LHCN-M2 (cell line): ENCODE data around the gene CARD11. TPM values are rescaled to one million over a fixed set of nuclear protein-coding genes. Genes with fewer than 3 reads are reported as not detected.
"Not testable (repeated sequence)": the region's sequence is repeated elsewhere in the genome, so short reads cannot be mapped to it uniquely, and the experiment has no call there.

ENCODE experiments used
- DNase-seq: peaks from one replicate; pipeline ENCODE4 v3.0.0-alpha.2; 2012; ENCODE audit warnings: low read depth
- total RNA-seq: library from RNA; depleted of rRNA; stranded (reverse); fragments of >200 nt; gene quantifications from 2 replicates; pipeline ENCODE4 v1.2.3, GENCODE V29; 2014

The CARD11 gene
- total RNA-seq, 1 experiment from 2014 or later, result not detected

DNA sequence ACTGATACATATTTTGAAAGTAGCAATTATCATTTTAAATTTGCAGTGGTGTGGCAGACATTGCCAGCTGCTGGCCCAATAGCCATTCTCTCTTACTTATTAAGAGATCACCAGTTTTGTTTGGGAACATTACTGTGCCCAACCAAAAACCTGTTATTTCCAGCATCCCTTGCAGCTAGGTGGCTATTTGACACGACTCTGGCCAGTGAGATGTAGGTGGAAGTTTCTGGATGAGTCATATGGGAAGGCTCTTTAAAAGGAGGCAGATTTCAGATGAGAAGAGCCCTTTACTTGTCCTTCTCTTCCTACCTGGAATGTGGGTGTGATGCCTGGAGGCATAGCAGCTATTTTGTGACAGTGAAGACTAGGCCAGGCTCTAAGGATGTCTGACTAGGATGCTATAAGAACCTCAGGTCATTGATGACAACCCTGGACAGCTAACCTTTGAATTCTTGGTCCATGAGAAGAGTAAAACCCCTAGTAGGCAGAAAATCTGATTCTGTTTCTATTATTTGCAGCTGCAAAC lies 77.9 kb downstream of the CARD11 start:
- no peak for DNase-seq

DNA sequence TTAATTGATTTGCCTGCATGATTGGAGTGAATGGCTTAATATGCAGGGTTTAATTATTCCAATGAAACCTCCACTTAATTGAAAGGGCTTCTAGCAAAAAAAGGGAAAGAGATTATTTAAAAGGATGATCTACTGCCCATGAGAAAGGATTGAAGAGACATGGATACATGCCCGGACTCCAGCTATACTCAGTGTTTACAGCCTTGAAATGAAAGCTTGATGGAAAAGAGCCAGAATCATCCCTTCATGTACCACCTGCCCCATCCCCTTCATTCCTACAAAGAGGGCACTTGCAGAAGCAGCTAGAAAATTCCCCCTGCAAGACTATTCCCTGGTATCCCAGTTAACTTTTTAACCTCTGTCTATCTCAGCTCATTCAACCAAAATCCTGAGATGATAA lies 78.4 kb downstream of the CARD11 start:
- DNase-seq, result no peak

DNA sequence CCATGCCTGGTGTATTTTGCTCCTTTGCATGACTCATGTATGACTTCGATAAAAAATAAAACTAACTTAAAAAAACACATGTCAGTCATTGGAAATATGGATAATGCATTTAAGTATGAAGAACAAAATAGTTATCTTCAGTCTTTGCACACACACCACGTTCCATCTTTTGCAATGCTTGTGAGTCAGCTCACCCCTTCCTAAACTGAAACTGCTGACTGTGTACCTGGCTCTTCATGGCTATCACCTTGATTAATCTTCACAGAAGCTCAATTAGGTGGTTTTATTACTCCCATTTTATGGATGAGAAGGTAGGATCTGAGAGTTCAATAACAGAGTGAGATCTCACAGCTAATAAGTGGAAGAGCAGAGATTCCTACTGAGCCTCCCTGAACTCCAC lies 79.5 kb downstream of the CARD11 start:
- DNase-seq, result no peak

DNA sequence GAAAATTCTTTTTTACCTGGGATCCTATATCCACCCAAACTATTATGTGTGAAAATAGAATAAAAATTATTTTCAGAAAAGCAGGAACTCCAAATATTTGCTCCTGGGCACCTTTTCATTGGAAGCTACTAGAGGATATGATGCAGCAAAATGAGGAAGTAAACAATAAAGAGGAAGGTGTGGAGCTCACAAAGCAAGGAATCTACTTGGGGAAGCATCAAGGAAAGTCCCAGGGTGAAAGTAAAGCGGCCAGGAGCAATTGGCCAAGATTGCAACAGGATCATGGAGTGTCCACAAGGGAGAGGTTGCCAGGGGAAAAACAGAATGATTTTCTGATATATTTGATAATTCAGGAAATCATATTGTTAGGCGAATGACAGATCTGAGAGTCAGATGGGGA lies 80.8 kb downstream of the CARD11 start:
- no peak for DNase-seq

DNA sequence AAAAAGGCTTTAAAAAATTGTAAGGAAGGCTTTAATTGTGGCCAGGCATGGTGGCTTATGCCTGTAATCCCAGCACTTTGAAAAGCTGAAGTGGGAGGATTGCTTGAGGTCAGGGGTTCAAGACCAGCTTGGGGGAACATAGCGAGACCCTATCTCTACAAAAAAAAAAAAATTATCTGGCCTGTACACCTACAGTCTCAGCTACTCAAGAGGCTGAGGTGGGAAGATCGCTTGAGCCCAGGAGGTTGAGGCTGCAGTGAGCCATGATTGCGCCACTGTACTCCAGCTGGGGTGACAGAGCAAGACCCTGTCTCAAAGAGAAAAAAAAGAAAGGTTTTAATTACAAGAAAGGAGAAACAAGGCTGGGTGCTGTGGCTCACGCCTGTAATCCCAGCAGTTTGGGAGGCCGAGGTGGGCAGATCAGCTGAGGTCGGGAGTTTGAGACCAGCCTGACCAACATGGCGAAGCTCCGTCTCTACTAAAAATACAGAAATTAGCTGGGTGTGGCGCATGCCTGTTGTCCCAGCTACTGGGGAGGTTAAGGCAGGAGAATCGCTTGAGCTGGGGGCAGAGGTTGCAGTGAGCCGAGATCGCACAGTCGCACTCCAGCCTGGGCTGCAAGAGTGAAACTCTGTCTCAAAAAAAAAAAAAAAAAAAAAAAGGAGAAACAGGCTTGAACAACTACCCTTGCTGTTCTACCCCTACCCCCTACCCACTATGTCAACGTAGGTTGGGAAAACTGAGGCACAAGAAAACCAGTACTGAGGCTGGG lies 83.7 kb downstream of the CARD11 start:
- no peak for DNase-seq

DNA sequence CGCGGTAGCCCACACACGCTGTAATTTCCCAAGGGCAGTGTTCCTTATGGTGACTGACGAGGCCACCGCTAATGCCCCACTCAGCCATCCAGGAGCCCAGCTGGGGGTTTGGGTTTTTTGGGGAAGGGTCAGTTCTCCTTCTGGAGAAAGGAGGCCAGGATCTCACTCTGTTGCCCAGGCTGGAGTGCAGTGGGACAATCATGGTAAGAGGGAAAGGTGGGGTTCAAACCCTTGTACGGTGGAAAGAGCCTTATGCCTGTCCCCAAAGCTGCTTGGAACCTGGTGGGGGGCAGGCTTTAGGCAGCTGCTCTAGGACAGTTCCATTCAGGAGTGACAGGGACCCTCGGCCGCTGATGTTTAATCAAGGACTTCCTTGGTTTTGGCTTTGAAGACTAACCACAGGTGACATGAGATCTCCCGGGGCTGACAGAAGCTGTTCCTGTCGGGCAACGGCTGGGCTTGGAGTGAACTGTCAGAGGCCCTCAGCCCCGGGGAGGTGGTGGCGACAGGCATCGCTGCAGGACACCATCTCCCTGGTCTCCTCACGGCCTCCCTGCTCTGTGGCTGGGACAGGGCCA lies 84.5 kb downstream of the CARD11 start:
- DNase-seq, result no peak

DNA sequence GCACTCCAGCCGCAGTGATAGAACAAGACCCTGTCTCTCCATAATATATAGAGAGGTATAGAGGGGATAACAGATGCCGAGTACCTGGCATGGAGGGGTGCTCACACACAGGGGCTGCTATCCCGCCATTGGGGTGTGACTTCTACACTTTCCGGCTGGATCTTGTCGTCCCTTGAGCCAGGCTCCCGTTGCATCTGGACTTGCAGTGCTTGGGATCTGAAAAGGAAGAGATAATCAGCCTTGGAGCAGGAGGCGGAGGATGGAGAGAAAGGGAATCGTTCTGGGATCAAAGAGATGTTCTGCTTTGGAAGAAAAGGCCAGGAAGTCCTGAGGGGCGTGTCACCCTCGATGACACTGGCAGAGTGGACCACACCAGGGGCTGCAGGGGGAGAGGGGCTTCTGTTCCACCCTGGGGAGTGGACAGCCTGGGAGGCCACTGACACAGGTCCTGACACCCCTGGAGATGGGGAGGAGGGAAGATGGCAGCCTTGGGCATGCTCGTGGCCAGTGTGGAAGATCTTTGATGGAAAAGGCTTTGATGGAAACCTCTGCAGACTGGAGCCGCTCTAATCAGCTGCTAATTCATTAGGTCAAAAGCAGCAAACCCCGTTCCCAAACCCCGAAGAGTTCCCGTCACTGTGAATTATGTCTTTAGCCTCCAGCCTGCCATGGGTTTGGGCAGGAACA lies 85.1 kb downstream of the CARD11 start:
- no peak for DNase-seq

DNA sequence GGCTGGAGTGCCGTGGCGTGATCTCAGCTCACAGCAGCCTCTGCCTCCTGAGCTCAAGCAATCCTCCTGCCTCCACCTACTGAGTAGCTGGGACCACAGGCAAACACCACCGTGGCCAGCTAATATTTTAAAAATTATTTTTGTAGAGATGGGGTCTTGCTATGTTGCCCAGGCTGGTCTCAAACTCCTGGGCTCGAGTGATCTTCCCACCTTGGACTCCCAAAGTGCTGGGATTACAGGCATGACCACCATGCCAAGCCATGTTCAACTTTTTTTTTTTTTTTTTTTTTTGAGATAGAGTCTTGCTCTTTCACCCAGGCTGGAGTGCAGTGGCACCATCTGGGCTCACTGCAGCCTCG lies 86.3 kb downstream of the CARD11 start:
- DNase-seq, result not testable (repeated sequence)

DNA sequence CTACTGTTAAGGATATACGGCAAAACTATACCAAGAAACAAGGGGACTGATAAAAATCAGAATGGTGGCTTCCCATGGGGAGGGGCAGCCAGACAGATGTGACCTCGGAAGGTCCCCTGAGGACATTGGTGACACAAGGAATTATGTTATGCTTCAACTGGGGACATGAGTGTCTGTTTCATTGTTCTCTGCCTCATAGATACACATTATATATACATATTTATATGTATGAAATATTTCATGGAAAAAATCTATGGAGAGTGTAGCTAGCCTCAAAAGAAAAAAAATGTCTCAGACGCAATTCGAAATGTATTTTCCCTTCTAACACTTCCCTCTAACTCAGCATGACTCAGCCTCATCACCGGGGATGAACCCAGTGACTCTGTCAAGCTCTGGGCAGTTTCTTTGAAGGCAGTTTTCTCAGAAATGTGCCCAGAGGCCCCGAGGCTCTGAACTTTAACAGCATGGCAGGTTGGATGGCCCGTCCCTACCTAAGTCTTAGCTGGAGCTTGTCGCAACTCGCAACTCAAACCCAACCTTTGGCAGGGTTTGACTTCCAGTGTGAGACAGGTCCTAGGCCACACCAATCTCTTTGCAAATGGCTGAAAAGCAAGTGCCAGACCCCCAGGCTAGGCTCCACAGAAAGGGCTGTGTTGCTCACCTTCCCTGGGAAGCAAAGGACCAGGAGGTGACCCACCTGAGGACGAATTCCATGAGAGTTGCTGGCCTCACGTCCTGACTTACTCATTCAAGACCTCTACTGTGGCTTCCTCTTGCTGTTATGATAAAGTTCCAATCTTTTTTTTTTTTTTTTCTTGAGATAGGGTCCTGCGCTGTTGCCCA lies 86.9 kb downstream of the CARD11 start:
- peak; percentile 61 for DNase-seq

DNA sequence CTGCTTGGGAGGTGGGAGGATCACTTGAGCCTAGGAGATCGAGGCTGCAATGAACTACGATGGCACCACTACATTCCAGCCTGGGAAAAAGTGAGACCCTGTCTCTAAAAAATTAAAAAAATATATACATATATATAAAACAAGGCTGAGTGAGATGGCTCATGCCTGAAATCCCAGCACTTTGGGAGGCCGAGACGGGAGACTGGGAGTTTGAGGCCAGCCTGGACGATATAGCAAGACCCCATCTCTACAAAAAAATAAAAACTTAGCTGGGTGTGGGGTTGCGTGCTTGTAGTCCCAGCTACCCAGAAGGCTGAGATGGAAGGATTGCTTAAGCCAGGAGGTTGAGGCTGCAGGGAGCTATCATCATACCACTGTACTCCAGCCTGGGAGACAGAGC lies 87.6 kb downstream of the CARD11 start:
- DNase-seq, result no peak

DNA sequence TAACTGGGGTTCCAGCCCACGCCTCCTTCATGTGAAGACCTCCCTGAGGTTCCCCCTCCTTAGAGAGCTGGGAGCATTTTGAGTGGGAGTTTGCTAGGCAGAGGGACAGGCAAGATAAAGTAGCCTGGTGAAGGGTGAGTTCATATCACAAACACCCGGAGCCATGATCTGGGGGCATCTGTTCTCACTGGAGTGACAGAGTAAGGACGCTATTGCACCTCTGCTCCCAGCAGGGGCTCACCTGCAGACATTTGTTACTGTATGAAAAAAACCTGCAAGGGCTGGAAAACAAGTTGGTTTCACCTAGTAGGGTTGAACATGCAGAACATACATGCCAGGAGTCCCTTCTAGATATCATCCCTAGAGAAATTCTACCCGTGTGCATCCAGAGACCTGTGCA lies 88.4 kb downstream of the CARD11 start:
- no peak for DNase-seq

DNA sequence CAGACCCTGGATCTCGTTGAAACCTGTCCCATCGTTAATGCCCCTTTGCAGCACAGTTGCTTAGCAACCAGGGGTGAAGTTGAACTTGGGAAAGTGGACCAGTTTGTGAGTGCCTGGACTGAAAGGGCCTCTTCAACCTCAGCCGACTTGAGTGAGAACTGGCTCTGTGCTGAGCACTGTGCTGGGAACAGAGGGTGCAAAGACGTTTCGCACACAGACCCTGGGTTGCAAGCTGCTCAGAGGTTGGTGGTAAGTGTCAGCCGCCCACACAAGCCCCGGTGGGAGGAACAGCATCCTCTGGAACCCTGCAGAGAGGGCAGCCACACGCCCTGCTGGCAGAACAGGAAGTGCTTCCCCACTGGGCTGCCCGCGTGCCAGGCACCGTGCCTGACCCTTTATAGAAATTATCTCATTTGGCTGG lies 89.2 kb downstream of the CARD11 start:
- DNase-seq, result no peak

DNA sequence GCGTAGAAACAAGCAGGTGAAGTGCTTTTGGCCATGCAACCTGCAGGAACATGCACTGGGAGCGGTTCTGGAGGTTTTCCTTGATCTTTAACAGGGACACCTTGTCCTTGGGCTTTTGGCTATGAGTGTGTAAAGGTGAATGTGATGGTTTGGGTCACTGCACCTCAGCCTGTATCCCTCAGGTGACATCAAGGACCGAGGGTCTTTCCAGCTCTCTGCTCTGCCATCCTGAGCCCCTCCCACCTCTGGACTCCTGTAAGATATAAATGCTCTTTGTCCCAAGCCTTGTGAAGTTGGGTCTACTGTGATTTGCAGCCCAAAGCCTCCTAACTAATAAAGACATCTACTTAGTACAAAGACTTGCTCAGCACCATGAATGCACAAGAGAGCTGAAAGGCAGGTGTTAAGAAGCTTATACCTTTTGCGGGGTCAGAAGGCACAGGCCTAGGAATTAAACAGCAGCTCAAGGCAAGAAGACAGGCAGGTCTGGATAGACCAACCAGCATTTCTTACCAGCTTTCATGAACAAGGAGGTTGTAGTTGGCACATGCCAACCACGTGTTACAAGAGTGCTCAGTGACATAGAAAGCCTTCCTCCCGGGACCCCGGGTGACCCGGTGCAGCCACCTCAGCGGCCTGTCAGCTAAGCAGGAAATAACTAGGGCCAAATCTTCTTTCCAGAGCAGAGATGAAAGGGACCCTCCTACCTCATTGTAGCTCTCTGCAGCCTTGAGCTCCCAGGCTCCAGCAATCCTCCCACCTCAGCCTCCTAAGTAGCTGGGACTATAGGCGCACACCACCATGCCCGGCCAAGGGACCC lies 89.9 kb downstream of the CARD11 start:
- DNase-seq, result no peak

DNA sequence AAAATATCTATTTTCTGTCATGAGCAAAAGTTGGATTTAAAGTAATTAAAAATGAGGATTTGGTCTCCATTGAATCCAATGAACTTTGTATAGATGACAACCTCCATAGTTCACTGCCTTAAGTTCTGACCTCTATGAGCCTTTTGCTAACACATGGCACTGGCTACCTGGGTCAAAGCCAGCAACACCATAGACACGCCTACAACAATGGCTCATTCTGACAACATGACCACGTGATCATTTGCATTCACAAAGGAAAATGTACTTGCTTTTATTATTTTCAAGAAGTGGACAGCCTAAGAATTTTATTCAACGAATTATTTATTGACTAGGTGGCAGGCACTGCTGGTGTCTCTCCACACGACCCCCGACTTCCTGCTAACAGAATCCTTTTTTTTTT lies 90.6 kb downstream of the CARD11 start:
- peak; percentile 16 for DNase-seq

DNA sequence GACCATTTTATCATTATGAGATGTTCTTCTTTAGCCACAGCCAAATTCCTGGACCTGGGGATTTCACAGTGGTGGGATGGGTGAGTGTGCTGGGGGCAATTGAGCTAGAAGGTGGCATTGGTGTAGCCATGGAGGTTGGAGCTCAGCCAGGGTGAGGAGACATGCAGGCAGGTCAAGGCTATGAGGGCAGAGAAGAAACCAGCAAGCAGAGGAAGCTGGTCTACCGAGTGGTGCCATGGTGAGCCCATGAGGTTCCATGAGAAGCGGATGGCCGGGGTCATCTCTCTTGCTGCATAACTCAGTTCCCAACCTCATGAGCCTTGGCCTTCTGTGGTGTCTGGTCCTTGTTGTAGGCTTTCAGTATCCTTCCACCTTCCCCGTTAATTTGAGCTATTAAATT lies 91.4 kb downstream of the CARD11 start:
- DNase-seq, result no peak

DNA sequence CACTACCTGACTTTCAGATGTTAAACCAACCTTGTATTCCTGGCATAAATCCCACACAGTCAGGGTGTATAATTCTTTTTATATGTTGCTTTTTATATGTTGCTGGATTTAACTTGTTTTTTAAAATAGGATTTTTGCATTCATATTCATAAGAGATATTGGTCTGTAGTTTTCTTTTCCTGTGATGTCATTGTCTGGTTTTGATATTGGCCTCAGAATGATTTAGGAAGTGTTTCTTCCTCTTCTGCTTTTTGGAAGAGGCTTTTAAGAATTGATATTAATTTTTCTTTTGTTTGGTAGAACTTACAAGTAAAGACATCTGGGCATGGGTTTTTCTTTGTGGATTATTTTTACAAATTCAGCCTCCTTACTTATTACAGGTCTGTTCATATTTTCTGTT lies 93.1 kb downstream of the CARD11 start:
- no peak for DNase-seq

DNA sequence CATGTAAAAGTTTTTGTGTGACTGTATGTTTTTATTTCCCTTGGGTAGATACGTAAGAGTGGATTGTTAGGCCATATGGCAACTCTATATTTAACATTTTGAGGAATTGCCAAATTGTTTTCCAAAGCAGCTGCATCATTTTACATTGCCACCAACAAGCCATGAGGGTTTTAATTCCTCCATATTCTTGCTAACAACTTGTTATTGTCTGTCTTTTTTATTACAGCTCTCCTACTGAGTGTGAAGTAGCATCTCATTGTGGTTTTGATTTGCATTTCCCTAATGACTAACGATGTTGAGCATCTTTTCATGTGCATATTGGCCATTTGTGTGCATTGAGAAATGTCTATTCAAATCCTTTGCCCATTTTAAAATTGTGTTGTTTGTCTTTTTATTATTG lies 94.9 kb downstream of the CARD11 start:
- no peak for DNase-seq

DNA sequence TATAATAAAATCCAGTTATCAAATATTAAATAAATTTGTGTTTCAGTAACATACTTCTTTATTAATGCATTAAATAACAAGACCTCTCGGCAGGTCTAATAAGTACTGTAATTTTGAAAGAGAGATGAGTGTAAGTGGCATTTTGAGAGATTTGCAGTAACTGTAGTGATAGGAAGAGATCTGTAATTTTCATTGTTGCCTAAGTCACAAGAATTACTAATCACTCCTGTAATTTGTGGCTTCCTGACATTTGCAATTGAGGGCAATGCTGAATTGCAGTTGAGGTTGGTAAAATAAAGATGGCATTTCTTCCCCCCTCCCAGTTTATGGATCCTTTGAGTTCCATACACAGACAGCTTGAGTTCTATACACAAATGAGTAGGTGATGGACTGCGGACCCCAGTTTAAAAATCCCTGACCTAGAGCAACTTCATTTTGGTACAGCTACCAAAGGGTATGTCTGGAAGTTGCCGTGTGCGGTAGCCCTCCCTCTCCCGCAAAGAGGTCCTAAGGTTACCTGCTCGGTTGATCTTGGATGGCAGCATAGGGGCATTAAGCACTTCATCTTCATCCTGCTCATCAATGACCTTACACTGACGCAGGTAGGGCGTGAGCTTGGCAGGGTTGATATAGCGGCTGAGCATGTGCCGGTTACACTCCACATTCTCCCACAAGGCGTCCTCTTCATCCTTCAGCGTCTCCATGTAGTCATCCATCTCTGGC lies 96.4 kb downstream of the CARD11 start:
- DNase-seq, result no peak

DNA sequence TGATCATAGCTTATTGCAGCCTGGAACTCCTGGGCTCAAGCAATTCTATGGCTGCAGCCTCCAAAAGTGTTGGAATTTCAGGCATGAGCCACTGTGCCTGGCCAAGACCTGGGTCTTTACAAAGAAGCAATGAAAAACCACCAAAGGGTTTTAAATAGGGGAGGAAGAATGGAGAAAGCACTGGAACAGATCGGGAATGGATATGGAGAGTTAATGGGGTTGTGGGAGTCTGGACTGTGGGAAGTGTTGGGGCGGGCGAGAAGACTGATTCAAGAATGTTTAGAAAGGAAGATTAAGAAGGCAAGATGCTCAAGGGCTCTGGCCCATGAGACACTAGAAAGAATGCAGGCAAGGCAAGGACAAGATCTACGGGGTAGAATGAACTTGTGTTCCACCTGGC lies 98.5 kb downstream of the CARD11 start:
- DNase-seq, result no peak

DNA sequence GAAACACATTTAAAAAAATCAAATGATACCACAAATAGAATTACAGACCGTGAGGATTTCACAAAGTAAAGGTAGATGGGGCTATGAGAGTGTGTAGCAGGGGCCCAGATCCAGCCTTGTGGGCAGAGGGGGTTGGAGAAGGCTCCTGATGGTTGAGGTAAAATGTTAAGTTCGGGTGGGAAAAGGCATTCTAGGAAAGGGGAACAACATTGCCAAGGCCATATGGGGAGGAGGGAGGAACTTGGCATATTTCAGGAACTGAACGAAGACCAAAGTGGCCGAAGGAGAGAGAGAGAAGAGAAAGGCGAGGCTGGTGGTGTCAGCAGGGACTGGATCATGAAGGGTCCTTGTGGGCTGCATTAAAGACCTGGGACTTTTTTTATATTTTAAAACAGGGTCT lies 98.9 kb downstream of the CARD11 start:
- no peak for DNase-seq
